ENCODE results near the gene SLC25A42.

Gene SLC25A42

DNA sequence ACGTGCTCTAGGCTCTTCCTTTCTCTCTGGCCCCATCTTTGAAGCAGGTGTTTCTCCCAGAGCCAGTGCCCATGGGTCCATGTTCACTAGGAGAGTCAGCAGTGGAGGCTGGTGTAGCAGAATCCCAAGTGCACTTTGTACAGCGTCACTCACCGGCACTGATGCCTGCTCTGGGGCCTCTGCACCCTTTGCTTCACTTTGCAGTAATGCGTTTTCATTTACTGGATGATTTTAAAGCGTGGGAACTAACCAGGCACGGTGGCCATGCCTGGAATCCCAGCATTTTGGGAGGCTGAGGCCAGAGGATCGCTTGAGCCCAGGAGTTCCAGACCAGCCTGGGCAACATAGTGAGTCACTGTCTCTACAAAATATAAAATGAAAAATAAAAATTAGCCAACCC lies 30.7 kb downstream of the SLC25A42 start:
- no peak for TF ChIP-seq SPI1 (IDR thresholded peaks at IDR 0.05; ENCODE audit: borderline replicate concordance, low read depth)
- TF ChIP-seq CTCF (IDR thresholded peaks at IDR 0.05; ENCODE audit: insufficient read depth, low read length), result no peak
- TF ChIP-seq GABPA (IDR thresholded peaks at IDR 0.05; ENCODE audit: low read depth), result no peak
- TF ChIP-seq, protein P1, sequence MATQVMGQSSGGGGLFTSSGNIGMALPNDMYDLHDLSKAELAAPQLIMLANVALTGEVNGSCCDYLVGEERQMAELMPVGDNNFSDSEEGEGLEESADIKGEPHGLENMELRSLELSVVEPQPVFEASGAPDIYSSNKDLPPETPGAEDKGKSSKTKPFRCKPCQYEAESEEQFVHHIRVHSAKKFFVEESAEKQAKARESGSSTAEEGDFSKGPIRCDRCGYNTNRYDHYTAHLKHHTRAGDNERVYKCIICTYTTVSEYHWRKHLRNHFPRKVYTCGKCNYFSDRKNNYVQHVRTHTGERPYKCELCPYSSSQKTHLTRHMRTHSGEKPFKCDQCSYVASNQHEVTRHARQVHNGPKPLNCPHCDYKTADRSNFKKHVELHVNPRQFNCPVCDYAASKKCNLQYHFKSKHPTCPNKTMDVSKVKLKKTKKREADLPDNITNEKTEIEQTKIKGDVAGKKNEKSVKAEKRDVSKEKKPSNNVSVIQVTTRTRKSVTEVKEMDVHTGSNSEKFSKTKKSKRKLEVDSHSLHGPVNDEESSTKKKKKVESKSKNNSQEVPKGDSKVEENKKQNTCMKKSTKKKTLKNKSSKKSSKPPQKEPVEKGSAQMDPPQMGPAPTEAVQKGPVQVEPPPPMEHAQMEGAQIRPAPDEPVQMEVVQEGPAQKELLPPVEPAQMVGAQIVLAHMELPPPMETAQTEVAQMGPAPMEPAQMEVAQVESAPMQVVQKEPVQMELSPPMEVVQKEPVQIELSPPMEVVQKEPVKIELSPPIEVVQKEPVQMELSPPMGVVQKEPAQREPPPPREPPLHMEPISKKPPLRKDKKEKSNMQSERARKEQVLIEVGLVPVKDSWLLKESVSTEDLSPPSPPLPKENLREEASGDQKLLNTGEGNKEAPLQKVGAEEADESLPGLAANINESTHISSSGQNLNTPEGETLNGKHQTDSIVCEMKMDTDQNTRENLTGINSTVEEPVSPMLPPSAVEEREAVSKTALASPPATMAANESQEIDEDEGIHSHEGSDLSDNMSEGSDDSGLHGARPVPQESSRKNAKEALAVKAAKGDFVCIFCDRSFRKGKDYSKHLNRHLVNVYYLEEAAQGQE (IDR thresholded peaks at IDR 0.05; ENCODE audit: insufficient replicate concordance, low read depth), result no peak
- no peak for TF ChIP-seq POLR2AphosphoS5 (IDR thresholded peaks at IDR 0.05; ENCODE audit: low read depth)
- H3K27ac ChIP-seq (replicated peaks), result no peak overlapping the region
- no peak for DNase-seq (ENCODE audit: low read depth in 1 of 2, low spot score in 1 of 2)
- H3K27me3 ChIP-seq (ENCODE audit: insufficient read depth, poor library complexity, severe bottlenecking), result no peaks in the 10 kb centered on the region
- H3K4me3 ChIP-seq (replicated peaks; ENCODE audit: insufficient read depth, low read length), result no peak overlapping the region

DNA sequence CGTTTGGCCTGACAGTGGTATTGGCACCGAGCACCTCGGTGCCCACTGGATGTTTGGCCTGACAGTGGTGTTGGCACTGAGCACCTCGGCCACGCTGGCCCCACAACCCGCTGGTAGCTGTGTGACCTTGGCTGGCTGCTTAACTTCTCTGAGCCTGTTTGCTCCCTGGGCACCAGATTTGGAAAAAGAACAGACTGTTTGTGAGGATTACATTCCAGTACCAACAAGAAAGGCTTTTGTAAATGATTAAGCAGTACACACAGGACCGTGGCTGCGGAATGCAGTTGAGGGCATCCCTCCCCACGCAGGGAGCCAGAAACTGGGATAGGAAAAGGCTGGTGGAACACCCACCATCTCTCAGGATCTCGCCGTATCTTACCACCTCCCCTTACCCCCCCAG lies 31.9 kb downstream of the SLC25A42 start:
- no peaks in the 10 kb centered on the region for H3K27me3 ChIP-seq (ENCODE audit: insufficient read depth, poor library complexity, severe bottlenecking)

DNA sequence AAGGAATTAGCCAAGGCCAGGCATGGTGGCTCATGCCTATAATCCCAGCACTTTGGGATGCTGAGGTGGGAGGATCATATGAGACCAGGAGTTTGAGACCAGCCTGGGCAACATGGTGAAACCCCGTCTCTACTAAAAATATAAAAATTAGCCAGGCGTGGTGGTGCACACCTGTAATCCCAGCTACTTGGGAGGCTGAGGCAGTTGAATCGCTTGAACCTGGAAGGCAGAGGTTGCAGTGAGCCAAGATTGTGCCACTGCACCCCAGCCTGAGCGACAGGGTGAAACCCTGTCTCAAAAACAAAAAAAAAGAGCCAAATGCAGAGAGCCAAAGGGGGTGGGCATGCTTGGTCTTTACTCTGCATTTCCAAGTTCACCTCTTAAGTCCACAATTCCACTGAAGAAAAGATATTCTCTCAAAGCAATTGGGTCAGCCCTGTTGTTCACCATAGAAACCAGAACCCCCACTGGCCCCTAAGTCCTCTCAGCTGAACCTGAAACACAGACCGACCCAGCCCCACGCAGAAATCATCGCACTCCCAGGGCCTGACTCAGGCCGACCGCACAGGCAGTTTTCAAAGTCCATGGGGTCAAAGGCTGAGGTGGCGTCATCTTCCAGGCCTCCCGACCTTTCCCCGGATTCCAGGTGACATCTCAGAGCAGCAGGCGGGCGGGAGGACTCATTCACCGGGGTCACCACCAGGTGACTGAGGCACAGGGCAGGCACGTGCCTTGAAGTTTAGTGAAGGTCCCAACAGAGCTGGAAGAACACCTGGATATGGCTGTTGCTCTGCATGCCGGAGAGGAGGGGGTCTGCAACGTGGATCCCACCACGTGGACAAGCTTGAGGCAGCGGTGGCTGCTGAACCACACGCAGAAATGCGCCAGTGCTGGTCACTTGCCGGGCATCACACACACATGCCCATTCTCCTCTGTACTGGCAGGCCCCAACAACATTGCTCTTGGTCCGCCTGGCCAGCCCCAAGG lies 33.1 kb downstream of the SLC25A42 start:
- Histone ChIP-seq H3K27ac (replicated peaks) (no peak overlapping the region), H3K27me3 (ENCODE audit: insufficient read depth, poor library complexity, severe bottlenecking) (no peaks in the 10 kb centered on the region), H3K4me3 (replicated peaks; ENCODE audit: insufficient read depth, low read length) (no peak overlapping the region)
- no peak for DNase-seq (ENCODE audit: low read depth in 1 of 2, low spot score in 1 of 2)
- no peak for TF ChIP-seq GABPA (IDR thresholded peaks at IDR 0.05; ENCODE audit: low read depth)
- no peak for TF ChIP-seq POLR2AphosphoS5 (IDR thresholded peaks at IDR 0.05; ENCODE audit: low read depth)
- TF ChIP-seq, protein P1 (IDR thresholded peaks at IDR 0.05; ENCODE audit: insufficient replicate concordance, low read depth), result no peak
- TF ChIP-seq SPI1 (IDR thresholded peaks at IDR 0.05; ENCODE audit: borderline replicate concordance, low read depth), result no peak
- no peak for TF ChIP-seq CTCF (IDR thresholded peaks at IDR 0.05; ENCODE audit: insufficient read depth, low read length)

More for the DNA sequence above, 31.9 kb downstream of the SLC25A42 start:
- Histone ChIP-seq H3K4me3 (replicated peaks; ENCODE audit: insufficient read depth, low read length) (no peak overlapping the region), H3K27ac (replicated peaks) (no peak overlapping the region)
- no peak for DNase-seq (ENCODE audit: low read depth in 1 of 2, low spot score in 1 of 2)
- no peak for TF ChIP-seq SPI1 (IDR thresholded peaks at IDR 0.05; ENCODE audit: borderline replicate concordance, low read depth)
- TF ChIP-seq, protein P1 (IDR thresholded peaks at IDR 0.05; ENCODE audit: insufficient replicate concordance, low read depth), result no peak
- no peak for TF ChIP-seq CTCF (IDR thresholded peaks at IDR 0.05; ENCODE audit: insufficient read depth, low read length)
- TF ChIP-seq GABPA (IDR thresholded peaks at IDR 0.05; ENCODE audit: low read depth), result no peak
- no peak for TF ChIP-seq POLR2AphosphoS5 (IDR thresholded peaks at IDR 0.05; ENCODE audit: low read depth)

Measured in HL-60 (cell line).